HepG2 (cell line): ENCODE measurements around the gene RECQL5.

Experiments
- ARNT2 ChIP-seq: sonication (generic); formaldehyde crosslinking; IDR thresholded peaks from 2 replicates; pipeline ENCODE4 v1.8.0; 2022; ENCODE audit warnings: mild to moderate bottlenecking, low read depth, missing genetic modification reagents, moderate library complexity
- ERF ChIP-seq: IDR thresholded peaks from 2 replicates; pipeline ENCODE4 v1.6.1; 2018; ENCODE audit warnings: missing biosample characterization, missing genetic modification reagents
- EZH2 ChIP-seq: conservative IDR thresholded peaks from 2 replicates; pipeline ENCODE4 v1.6.1; 2012; ENCODE audit warnings: mild to moderate bottlenecking, low read depth, low read length, moderate library complexity
- HNRNPL ChIP-seq: fragments of 200-400 bp; formaldehyde crosslinking; IDR thresholded peaks from 2 replicates; pipeline ENCODE4 v1.6.1; 2017; ENCODE audit warnings: mild to moderate bottlenecking, low read depth, low read length

DNA sequence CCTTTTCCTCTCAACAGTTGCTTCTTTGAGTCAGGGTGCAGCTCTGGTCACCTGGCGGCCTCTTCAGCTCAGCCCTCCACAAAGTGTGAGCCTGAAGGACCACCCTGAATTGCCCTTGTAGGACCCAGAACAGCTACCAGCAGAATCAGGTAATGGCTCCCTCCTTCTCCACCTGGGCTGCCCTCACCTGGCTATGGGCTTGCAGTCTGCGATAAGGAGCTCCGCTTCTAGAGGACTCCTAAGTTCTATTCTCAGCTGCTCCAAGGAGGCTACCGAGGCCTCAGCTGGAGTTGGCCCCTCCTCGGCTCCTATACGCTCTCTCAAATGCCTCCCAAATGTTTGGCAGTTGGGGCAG is 20.3 kb downstream of the RECQL5 start:
- TF ChIP-seq HNRNPL (no peak), ERF (CRISPR knock-in tag) (no peak), ARNT2 (CRISPR knock-in tag) (no peak), EZH2 (no peak)
